Urothelium cell line (cell line): Measurements from ENCODE around the gene MFGE8.

ENCODE experiments used
- DNase-seq: peaks from one replicate; pipeline ENCODE4 v3.0.0; 2011; ENCODE audit warnings: low spot score, mixed read lengths
- FAIRE-seq: peaks from 2 replicates; lab custom pipeline; 2011; peaks lifted over from hg19 to GRCh38; lab: Jason Lieb, UNC

The MFGE8 gene

GRCh38 chr15:88920186-88920891, 7.2 kb upstream of the MFGE8 start:
- DNase-seq (peak; percentile 40), FAIRE-seq (peak; percentile 20)

DNA sequence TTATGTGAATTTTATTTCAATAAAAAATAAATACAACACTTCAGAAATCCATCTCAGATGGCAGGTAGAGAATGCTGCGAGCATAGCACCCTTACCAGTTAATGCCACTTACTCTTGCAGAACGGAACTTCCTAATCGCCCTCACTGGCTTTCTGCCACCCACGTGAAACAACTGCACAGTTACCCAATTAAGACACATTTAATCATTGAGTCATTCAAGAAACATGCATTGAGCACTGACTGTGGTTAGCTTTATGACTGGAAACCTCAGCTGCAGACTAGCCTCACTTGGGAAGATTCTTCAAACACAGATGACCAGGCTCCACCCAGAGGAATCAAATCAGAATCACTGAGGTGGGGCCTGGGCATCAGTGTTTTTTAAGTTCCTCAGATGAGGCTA, 5.6 kb upstream of the MFGE8 start:
- FAIRE-seq, result peak; percentile 30

DNA sequence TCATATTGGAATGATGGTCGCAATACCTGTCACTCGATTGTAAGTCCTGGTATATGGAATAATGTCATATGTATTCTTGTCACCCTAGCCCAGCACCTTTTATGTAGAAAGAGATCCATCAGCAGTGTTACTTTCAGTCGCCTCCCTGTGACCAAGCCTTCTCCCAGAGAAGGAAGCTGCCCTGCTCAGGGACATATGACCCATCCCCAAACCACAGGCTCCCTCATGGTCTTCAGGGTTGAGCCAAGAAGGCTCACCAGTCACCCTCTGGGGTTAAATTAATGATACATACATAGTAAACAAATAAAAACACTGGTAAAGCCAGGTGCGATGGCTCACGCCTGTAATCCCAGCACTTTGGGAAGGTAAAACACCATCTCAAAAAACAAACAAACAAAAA, 4.6 kb upstream of the MFGE8 start:
- DNase-seq (no peak), FAIRE-seq (no peak)

More for the DNA sequence above, 5.6 kb upstream of the MFGE8 start:
- peak; percentile 87 for DNase-seq

- FAIRE-seq (no peak), DNase-seq (no peak)
Observed at GRCh38 chr15:88915354-88915753, 2.2 kb upstream of the MFGE8 start.

DNA sequence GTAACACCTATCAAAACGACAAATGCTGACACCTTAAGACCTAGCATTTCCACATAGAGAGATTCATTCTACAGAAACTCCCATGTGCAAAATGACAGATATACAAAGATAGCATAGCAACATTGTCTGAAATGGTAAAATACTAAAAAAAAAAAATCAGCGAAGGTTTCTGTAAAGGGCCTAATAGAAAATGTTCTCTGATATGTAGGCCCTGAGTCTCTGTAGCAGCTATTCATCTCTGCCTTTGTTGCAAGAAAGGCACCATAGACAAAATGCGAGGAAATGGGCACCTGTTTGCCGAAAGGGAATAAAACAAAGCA, 631 bp upstream of the MFGE8 start:
- DNase-seq (no peak), FAIRE-seq (no peak)

DNA sequence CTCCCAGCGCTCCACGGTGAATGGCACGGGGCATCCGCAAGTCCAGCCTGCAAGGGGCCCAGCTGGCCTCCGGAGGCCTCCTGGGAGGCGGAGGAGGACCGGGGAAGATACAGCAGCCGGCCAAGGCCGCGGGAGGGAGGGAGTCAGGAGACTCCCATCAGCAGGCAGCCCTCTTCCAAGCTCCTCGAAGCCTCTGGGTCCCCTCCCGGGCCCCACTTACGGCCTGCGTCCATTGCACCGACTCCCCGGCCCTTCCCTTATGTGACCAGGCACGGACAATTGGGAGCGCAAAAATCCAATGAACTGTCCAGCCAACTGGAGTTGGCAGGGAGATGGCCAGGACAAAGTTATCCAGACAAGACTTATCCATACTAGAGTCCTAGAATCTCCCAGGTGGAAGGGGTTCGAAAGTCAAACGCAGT, 668 bp downstream of the MFGE8 start:
- DNase-seq (peak; percentile 45), FAIRE-seq (no peak)

DNA sequence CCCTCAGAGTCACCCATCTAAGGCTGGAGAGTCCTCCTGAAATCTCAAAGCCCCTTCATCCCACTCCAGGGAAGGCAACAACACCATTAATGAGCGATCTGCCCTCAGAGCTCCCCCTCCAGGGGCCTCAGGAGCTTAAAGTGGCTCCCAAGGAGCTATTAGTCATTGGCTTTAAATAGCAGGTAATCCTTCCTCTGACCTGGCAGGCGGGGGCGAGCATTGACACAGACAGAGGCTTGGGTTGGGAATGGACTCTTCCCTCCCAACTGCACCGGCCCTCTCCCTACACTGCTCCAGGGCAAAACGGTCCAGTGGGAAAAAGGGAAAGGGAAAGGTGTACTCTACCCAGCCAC, 1.4 kb downstream of the MFGE8 start:
- peak; percentile 81 for DNase-seq
- peak; percentile 79 for FAIRE-seq

DNA sequence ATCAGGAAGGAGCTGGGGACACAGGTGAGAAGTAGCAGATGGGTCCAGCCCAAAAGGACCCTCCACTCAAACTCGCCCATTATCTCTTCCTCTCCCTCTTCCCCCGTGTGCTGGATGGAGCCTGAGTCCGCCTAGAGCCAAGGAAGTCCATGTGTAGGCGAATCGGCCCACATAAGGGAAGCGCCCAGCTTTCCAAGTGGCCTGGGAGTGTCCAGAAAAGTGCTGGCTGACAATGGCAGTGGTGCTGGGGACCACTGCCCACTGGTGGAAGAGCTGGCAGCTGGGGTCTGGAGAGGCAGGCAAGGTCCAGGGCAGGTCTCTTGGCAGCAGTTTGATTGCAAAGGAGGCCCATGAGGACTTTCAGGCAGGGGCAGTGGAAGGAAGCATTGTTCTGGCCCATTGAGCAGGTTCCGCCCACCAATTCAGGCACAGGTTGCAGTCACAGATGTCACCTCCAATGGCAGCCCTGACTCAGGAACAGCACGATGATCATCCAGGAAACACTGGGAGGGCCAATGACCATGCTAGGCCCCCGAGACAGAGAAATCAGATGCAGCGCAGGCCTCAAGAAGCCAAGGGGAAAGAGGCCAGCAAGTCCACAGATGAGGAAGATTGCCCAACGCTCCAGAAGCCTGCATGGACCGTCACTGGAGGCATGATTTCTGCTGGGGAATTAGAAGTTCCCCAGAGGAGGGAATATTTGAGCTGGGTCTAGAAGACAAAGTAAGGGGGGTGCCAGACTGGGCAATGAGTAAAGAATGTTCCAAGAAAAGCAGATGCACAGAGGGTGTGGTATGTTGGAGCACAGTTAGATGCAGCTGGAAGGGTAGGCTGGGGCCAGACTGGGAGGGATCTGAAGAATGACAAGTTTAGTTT, 3.0 kb downstream of the MFGE8 start:
- no peak for DNase-seq
- FAIRE-seq, result no peak

DNA sequence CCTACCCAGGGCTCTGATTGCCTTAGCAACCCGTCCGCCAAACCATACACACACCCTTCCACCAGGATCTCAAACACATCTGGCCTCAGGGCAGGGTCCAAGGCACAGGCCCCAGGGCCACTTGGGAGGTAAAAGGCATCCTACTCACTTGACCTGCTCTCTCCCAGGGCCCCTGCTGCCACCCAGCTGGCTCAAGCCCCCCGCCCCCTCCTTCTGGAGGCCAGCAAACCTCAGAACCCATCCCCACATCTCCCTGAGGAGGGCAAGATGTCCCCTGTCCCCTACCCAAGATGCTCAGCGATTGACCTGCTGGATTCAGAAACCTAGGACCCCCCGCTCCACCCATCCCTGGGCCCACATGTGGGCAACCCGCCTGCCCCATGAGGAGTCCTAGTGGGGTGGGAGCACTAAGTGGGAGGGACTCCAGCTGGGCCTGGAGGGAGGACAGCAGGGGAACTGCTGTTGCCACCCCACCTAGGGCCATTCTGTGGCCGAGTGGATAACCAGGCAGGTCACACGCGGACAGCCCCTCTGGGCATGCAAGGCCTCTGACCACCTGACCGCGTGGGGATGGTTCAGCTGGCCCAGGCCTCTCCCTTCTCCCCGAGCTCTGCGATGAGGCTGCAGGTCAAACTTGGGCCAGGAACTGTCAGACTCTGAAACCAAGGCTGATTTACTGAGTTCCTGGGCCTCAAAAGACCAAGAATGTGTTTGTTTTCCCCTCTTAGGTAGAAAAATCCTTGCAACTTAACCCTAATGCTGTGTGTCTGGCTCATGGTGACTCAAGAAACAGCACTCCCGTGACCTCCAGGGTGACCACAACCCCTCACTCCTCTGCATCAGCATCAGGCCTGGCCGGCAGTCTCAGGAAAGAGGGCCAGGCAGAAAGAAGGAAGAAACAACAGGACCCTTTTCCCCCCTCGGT, 4.2 kb downstream of the MFGE8 start:
- DNase-seq, result no peak
- no peak for FAIRE-seq

GRCh38 chr15:88908123-88908522, 5.1 kb downstream of the MFGE8 start:
- DNase-seq (no peak), FAIRE-seq (no peak)

GRCh38 chr15:88907111-88907510, 6.1 kb downstream of the MFGE8 start:
- FAIRE-seq (no peak), DNase-seq (no peak)

- no peak for DNase-seq
- no peak for FAIRE-seq
Observed at GRCh38 chr15:88906551-88906950, 6.6 kb downstream of the MFGE8 start.

DNA sequence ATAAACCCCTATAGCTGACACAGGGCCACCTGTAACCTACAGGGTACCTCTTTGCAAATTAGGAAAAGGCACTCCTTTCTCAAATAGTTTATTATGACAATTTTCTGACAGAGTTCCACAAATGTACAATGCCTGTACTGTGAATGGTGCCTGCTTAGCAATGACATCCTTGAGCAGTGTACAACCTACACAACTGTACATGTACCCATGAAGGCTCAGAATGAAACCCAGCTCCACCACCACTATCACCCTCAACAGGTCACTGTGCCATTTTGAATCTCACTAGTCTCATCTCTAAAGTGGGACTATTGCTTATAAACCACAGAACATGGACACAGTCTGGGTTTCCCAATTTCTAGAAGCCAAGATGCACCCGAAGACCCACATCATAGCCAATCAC, 7.0 kb downstream of the MFGE8 start:
- no peak for DNase-seq
- FAIRE-seq, result no peak

- FAIRE-seq (no peak), DNase-seq (no peak)
Observed at GRCh38 chr15:88905576-88905975, 7.6 kb downstream of the MFGE8 start.

DNA sequence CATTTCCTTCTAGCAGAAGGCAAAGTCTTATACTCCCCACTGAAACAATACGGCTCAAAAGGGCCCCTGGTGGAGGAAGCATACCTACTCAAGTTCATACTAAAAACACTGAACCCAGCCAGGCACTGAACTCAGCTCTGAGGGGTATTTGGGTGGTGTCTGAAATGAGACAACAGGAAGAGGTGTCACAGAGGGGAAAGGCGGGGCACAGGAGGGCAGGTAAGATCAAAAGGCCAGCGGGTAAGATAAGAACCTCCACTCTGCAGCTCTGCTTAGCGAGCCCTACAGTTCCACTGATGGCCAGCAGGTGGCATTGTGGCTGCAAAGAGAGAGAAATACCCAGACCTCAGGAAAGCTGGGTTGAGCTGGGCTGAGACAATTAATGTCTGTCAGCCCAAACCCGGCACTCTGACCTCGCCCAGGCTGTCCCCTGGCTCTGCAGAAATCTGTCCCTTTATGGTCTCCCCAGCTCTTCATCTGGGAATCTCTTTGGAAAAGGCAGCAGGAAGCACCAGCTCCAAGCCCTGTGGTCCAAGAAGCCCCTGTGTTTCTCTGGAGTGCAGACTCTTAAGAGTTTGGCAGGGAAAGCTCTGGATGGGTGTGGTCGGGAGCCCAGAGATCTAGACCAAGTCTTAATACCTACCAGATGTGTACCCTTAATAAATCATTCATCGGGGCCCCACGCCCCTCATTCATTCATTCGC, 8.4 kb downstream of the MFGE8 start:
- DNase-seq (peak; percentile 77), FAIRE-seq (no peak)

- no peak for FAIRE-seq
Observed at GRCh38 chr15:88904257-88904623, 8.9 kb downstream of the MFGE8 start.

GRCh38 chr15:88902846-88903245, 10.3 kb downstream of the MFGE8 start:
- DNase-seq (no peak), FAIRE-seq (no peak)

More at GRCh38 chr15:88904257-88904623, 8.9 kb downstream of the MFGE8 start:
- no peak for DNase-seq

GRCh38 chr15:88902221-88902835, 10.9 kb downstream of the MFGE8 start:
- no peak for DNase-seq
- FAIRE-seq, result no peak

DNA sequence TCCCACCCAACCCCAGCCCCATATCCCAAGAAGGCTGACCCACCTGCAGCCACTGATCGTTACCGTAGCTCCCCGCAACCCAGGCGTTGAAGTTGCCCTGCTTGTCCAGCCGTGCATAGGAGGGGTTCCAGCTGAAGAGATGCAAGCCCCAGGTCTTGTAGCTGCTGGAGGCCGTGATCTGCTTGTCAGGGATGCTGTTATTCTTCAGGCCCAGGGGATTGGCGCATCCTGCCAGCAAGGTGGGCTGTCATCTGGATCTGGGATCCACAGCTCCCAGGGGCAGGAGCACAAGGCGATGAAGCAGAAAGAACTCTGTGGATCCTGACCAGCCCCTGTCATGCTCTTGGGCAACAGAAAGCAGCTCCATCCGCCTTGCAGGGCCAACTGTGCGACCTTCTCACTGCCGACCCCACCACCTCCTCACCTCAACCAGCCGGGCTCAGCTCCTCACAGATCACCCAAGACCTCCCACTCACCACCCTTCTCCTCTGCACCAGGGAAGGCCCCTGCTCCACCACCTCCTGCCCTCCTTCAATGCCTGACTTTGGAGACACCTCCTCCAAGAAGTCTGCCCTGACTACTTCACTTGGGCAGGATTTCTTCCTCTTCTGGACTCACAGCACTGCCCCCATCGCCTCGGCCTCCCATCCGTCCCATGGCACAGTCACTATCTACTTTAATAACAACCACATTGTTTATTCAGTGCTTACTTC, 11.5 kb downstream of the MFGE8 start:
- DNase-seq (no peak), FAIRE-seq (no peak)

- DNase-seq (no peak), FAIRE-seq (peak; percentile 99)
Observed at GRCh38 chr15:88900982-88901418, 12.2 kb downstream of the MFGE8 start.
